Measurements from ENCODE around the gene MALAT1. TPM values are rescaled to one million over a fixed set of nuclear protein-coding genes. Genes with fewer than 3 reads are reported as not detected.

MALAT1 gene
- total and polyA plus RNA-seq, 10 of the 15 experiments (the other 5 are each of a cell fraction or from before 2014, with no cell fraction given) = 448 to 8,160 (median 2,019) TPM

DNA sequence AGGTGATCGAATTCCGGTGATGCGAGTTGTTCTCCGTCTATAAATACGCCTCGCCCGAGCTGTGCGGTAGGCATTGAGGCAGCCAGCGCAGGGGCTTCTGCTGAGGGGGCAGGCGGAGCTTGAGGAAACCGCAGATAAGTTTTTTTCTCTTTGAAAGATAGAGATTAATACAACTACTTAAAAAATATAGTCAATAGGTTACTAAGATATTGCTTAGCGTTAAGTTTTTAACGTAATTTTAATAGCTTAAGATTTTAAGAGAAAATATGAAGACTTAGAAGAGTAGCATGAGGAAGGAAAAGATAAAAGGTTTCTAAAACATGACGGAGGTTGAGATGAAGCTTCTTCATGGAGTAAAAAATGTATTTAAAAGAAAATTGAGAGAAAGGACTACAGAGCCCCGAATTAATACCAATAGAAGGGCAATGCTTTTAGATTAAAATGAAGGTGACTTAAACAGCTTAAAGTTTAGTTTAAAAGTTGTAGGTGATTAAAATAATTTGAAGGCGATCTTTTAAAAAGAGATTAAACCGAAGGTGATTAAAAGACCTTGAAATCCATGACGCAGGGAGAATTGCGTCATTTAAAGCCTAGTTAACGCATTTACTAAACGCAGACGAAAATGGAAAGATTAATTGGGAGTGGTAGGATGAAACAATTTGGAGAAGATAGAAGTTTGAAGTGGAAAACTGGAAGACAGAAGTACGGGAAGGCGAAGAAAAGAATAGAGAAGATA lies at the start of gene MALAT1 (continued):
- TF ChIP-seq, protein P1, sequence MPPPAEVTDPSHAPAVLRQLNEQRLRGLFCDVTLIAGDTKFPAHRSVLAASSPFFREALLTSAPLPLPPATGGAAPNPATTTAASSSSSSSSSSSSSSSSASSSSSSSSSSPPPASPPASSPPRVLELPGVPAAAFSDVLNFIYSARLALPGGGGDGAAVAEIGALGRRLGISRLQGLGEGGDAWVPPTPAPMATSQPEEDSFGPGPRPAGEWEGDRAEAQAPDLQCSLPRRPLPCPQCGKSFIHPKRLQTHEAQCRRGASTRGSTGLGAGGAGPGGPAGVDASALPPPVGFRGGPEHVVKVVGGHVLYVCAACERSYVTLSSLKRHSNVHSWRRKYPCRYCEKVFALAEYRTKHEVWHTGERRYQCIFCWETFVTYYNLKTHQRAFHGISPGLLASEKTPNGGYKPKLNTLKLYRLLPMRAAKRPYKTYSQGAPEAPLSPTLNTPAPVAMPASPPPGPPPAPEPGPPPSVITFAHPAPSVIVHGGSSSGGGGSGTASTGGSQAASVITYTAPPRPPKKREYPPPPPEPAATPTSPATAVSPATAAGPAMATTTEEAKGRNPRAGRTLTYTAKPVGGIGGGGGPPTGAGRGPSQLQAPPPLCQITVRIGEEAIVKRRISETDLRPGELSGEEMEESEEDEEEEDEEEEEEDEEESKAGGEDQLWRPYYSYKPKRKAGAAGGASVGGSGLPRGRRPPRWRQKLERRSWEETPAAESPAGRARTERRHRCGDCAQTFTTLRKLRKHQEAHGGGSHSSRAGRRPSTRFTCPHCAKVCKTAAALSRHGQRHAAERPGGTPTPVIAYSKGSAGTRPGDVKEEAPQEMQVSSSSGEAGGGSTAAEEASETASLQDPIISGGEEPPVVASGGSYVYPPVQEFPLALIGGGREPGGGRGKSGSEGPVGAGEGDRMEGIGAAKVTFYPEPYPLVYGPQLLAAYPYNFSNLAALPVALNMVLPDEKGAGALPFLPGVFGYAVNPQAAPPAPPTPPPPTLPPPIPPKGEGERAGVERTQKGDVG (CRISPR knock-in tag; IDR thresholded peaks at IDR 0.05) = peak; percentile 96
- TF ChIP-seq BACH1 (IDR thresholded peaks at IDR 0.05; ENCODE audit: borderline replicate concordance) (peak; percentile 99), WRNIP1 (IDR thresholded peaks at IDR 0.05; ENCODE audit: borderline replicate concordance, low read depth, low read length) (no peak), SIN3A (IDR thresholded peaks at IDR 0.05; ENCODE audit: low read depth, low read length) (peak; percentile 16; the same call in 1 of the 2 replicates), TCF12 (IDR thresholded peaks at IDR 0.05; ENCODE audit: low read depth, low read length) (peak; percentile 96), FOS (IDR thresholded peaks at IDR 0.05; ENCODE audit: borderline replicate concordance, extremely low read depth, insufficient read length) (no peak), STAT1 (conservative IDR thresholded peaks at IDR 0.05) (peak; percentile 97), HDAC2 (IDR thresholded peaks at IDR 0.05) (no peak), RUNX3 (IDR thresholded peaks at IDR 0.05; ENCODE audit: low read length) (no peak), NRF1 (conservative IDR thresholded peaks at IDR 0.05; ENCODE audit: low read depth, low read length) (no peak), FOXK2 (IDR thresholded peaks at IDR 0.05) (no peak), POLR2A (IDR thresholded peaks at IDR 0.05; ENCODE audit: low read depth, low read length) (peak; percentile 92), DPF2 (IDR thresholded peaks at IDR 0.05) (0 out of 2 replicates have a peak, but pooled peaks have one; percentile 13), RAD21 (IDR thresholded peaks at IDR 0.05; ENCODE audit: insufficient read depth, low read depth, low read length) (peak; percentile 28; the same call in 1 of the 2 replicates), ETV6 (conservative IDR thresholded peaks at IDR 0.05 in 1 of 2, IDR thresholded peaks at IDR 0.05 in 1 of 2; ENCODE audit: borderline replicate concordance in 1 of 2, low read depth in 1 of 2) (peak in 1 of 2 experiments; percentile 64; a peak in 2 of 4 replicates), RB1 (IDR thresholded peaks at IDR 0.05; ENCODE audit: borderline replicate concordance) (peak; percentile 79; the same call in 1 of the 2 replicates), PML (IDR thresholded peaks at IDR 0.05; ENCODE audit: low read length) (no peak), SREBF1 (IDR thresholded peaks at IDR 0.05; ENCODE audit: low read length) (no peak), EP300 (IDR thresholded peaks at IDR 0.05; ENCODE audit: borderline replicate concordance in 1 of 2, control insufficient read depth in 1 of 2, low read depth in 2 of 2, low read length in 2 of 2) (peak; percentile 2 to 91; a peak in 1 of 4 replicates), MEF2A (IDR thresholded peaks at IDR 0.05; ENCODE audit: insufficient read depth, low read depth, low read length) (peak; percentile 98), MEF2B (IDR thresholded peaks at IDR 0.05; ENCODE audit: partially characterized antibody, poor library complexity, severe bottlenecking) (no peak), SPI1 (IDR thresholded peaks at IDR 0.05; ENCODE audit: borderline replicate concordance, insufficient read depth, low read depth, low read length) (no peak)
- TF ChIP-seq, protein P2, sequence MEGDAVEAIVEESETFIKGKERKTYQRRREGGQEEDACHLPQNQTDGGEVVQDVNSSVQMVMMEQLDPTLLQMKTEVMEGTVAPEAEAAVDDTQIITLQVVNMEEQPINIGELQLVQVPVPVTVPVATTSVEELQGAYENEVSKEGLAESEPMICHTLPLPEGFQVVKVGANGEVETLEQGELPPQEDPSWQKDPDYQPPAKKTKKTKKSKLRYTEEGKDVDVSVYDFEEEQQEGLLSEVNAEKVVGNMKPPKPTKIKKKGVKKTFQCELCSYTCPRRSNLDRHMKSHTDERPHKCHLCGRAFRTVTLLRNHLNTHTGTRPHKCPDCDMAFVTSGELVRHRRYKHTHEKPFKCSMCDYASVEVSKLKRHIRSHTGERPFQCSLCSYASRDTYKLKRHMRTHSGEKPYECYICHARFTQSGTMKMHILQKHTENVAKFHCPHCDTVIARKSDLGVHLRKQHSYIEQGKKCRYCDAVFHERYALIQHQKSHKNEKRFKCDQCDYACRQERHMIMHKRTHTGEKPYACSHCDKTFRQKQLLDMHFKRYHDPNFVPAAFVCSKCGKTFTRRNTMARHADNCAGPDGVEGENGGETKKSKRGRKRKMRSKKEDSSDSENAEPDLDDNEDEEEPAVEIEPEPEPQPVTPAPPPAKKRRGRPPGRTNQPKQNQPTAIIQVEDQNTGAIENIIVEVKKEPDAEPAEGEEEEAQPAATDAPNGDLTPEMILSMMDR (IDR thresholded peaks at IDR 0.05 in 2 of 3, conservative IDR thresholded peaks at IDR 0.05 in 1 of 3; ENCODE audit: control insufficient read depth in 2 of 3, extremely low read depth in 1 of 3, insufficient read depth in 1 of 3, low read depth in 3 of 3, low read length in 3 of 3) = no peak
- TF ChIP-seq, protein P3, sequence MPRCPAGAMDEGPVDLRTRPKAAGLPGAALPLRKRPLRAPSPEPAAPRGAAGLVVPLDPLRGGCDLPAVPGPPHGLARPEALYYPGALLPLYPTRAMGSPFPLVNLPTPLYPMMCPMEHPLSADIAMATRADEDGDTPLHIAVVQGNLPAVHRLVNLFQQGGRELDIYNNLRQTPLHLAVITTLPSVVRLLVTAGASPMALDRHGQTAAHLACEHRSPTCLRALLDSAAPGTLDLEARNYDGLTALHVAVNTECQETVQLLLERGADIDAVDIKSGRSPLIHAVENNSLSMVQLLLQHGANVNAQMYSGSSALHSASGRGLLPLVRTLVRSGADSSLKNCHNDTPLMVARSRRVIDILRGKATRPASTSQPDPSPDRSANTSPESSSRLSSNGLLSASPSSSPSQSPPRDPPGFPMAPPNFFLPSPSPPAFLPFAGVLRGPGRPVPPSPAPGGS (IDR thresholded peaks at IDR 0.05; ENCODE audit: borderline replicate concordance, insufficient read depth, low read depth, low read length, poor library complexity, severe bottlenecking) = peak; percentile 93

All from GM12878 (cell line).